ENCODE results near the gene SULT1A1.

DNA sequence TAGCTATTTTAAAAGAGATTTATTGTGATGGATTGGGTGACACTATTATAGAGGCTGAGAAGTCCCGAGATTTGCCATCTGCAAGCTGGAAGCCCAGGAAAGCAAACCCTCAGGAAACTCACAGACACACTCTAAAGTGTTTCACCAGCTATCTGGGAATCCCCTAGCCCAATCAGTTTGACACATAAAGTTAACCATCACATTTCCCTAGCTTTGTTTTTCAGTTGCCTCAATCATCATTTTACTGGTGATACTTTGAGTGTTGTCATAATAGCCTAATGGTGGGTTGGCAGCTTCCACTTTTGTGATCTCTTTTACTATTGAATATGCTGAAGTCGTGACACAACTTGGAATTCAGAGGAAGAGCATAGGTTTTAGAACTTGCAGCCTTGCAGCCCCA is 54.3 kb downstream of the SULT1A1 start:
- TF ChIP-seq POLR2A (IDR thresholded peaks at IDR 0.05; ENCODE audit: low read length), result no peak
- no peak for TF ChIP-seq GATA1 (IDR thresholded peaks at IDR 0.05; ENCODE audit: low read depth, low read length)

All from erythroblast (primary cell).